ENCODE results near the gene GRB7.

DNA sequence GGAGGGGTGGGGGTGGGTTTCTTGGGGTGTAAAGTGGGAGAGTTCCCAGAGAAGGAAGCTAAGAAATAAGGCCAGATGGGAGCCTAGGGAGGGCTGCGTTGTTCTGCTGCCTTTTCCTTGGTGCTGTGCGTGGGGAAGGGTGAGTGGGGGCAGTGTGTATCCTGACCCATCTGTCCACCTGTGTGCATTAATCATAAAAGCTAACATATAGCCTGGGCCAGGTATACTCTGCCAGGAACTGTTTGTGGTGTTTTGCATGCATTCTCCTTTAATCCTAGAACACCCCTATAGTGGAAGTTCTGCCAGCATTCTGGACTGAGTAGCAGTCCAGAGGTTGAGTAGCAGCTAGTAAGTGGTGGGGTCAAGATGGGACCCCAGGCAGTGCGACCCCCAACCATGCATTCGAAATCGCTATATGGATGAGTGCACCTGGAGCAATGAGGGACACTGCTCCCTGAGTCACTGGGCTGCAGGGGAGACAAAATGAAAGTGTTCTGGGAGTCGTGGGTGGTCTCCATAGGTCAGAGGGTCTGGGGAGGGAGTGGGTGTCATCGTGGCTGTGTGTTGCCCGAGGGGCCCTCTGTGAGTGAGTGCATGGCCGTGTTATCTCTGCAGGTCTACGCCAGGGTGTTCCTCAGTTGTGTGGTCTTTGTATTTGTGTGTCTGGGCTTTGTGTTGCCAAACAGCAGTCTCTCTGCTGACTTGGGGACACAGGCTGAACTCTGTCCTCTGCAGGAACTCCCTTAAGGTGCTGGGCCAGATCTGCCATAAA, 36.5 kb upstream of the GRB7 start:
- TF ChIP-seq CBX5 (IDR thresholded peaks at IDR 0.05; ENCODE audit: borderline replicate concordance, low read depth) = no peak
- TF ChIP-seq, protein P1, sequence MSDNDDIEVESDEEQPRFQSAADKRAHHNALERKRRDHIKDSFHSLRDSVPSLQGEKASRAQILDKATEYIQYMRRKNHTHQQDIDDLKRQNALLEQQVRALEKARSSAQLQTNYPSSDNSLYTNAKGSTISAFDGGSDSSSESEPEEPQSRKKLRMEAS (CRISPR knock-in tag; IDR thresholded peaks at IDR 0.05) = no peak
- TF ChIP-seq, protein P2, sequence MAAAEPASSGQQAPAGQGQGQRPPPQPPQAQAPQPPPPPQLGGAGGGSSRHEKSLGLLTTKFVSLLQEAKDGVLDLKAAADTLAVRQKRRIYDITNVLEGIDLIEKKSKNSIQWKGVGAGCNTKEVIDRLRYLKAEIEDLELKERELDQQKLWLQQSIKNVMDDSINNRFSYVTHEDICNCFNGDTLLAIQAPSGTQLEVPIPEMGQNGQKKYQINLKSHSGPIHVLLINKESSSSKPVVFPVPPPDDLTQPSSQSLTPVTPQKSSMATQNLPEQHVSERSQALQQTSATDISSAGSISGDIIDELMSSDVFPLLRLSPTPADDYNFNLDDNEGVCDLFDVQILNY (CRISPR knock-in tag; IDR thresholded peaks at IDR 0.05) = no peak
- TF ChIP-seq SNRNP70 (optimal IDR thresholded peaks at IDR 0.05; ENCODE audit: low read depth, low read length) = no peak
- TF ChIP-seq, protein P3, sequence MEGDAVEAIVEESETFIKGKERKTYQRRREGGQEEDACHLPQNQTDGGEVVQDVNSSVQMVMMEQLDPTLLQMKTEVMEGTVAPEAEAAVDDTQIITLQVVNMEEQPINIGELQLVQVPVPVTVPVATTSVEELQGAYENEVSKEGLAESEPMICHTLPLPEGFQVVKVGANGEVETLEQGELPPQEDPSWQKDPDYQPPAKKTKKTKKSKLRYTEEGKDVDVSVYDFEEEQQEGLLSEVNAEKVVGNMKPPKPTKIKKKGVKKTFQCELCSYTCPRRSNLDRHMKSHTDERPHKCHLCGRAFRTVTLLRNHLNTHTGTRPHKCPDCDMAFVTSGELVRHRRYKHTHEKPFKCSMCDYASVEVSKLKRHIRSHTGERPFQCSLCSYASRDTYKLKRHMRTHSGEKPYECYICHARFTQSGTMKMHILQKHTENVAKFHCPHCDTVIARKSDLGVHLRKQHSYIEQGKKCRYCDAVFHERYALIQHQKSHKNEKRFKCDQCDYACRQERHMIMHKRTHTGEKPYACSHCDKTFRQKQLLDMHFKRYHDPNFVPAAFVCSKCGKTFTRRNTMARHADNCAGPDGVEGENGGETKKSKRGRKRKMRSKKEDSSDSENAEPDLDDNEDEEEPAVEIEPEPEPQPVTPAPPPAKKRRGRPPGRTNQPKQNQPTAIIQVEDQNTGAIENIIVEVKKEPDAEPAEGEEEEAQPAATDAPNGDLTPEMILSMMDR (IDR thresholded peaks at IDR 0.05 in 2 of 3, conservative IDR thresholded peaks at IDR 0.05 in 1 of 3; ENCODE audit: insufficient read depth in 2 of 3, low read depth in 1 of 3, low read length in 3 of 3) = no peak
- TF ChIP-seq, protein P4, sequence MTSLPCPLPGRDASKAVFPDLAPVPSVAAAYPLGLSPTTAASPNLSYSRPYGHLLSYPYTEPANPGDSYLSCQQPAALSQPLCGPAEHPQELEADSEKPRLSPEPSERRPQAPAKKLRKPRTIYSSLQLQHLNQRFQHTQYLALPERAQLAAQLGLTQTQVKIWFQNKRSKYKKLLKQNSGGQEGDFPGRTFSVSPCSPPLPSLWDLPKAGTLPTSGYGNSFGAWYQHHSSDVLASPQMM (CRISPR knock-in tag; IDR thresholded peaks at IDR 0.05) = no peak
- no peak for TF ChIP-seq TAF1 (IDR thresholded peaks at IDR 0.05; ENCODE audit: control insufficient read depth, extremely low read depth, insufficient read depth, low read length, severe bottlenecking)

All from K562 (cell line).